ENCODE measurements around the gene GMPR2.
"Not testable (repeated sequence)": the region's sequence is repeated elsewhere in the genome, so short reads cannot be mapped to it uniquely, and the experiment has no call there.

Gene GMPR2

DNA sequence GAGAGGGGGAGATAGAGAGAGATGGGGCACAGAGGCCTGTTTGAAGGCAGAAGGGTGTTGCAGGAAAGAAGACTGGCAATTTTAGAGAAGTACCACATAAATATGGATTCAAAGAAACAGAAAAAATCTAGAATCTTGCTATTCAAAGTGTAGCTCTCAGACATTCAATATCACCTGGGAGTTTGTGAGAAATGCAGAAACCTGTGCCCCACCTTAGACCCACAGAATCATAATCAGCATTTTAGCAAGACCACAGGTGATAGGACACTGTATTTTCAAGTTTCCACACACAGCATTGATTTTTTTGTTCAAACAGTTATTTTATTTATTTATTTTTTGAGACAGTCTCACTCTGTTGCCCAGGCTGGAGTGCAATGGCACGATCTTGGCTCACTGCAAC is 3.8 kb upstream of the GMPR2 start:
- DNase-seq (ENCODE audit: low read depth in 1 of 2, low spot score in 1 of 2), result no peak

DNA sequence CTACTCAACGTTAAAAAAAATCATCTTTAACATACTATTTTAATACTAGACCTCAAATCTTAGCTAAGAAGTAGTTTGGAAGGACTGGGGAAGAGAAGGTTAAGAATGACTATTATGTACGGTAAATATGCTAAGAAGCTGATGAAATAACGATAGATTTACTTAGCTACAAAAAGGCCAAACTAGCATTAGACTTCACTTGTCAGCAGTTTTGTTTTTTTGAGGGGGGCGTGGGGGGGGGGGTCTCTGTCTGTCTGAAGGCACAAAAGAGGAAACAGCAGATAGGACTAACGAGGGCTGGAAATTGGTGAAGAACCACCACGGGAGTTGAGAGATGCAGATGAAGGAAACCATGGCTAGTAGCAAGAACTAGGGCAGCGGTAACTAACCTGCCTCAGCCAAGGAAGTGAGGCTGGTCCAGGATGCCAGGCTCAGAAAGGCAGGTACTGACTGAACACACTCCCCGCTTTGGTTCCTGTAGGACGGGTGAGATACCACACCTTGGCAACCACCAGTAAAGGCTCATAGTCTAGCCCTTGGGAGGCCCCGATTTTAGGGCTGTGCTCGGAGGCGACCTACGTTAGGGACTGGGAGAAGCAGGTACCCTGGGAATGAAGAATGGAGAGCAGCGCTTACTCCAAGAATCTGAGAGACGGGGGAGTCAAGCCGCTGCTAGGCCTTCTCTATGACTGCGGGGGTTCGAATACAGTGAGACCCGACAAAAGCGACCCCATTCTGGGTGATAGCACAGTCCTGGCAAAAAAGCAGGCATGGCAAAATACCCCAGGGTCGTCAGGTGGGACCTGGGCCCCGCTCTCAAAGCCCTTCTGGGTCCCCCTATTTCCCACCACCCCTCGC is 1.2 kb upstream of the GMPR2 start:
- no peak for DNase-seq (ENCODE audit: low read depth in 1 of 2, low spot score in 1 of 2)

DNA sequence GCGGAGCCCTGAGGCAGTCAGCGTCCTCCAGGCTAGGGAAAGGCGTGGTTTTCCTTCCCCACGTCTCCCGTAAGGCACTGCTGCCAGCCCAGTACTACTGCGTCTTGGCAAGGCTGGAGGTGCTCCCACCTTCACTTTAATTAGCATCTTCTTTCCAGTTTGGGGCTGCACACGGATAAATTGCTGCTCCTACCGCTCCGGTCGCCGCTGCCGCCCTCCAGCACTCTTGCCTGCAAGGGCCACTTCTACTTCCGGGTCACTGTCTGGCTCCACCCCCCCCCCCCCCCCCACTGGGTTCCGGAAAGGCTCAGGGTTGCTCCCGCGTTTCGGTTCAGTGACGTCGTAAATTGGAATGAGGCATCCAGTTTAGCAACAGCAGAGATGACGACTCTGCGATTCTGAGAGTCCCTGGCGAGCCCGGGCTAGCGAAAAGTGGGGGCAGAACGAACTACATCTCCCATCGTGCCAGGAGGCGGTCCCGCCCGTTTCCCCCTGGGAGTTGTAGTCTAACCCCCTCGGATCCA is 546 bp upstream of the GMPR2 start, which contains the start of gene NEDD8:
Gene NEDD8 (minus strand): TSS at position 247 of the 524 bp plus-strand sequence. CDS start 100 bp downstream, at position 147.
- peak; percentile 74 to 77 for DNase-seq (ENCODE audit: low read depth in 1 of 2, low spot score in 1 of 2)

DNA sequence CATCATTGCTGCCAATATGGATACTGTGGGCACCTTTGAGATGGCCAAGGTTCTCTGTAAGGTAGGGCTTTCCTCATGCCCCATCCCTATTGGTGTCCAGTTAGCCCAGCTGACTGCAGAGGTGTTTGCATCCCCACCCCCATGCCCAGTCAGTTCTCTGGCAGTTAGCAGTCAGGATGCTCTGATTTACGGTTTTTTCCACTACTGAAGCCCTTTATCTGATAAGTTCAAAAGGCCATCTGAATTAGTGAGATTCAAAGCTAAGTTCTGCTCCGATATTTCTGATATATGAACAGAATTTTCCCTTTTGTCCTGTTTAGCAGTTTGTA is 773 bp downstream of the GMPR2 start:
- DNase-seq (ENCODE audit: low read depth in 1 of 2, low spot score in 1 of 2), result no peak

DNA sequence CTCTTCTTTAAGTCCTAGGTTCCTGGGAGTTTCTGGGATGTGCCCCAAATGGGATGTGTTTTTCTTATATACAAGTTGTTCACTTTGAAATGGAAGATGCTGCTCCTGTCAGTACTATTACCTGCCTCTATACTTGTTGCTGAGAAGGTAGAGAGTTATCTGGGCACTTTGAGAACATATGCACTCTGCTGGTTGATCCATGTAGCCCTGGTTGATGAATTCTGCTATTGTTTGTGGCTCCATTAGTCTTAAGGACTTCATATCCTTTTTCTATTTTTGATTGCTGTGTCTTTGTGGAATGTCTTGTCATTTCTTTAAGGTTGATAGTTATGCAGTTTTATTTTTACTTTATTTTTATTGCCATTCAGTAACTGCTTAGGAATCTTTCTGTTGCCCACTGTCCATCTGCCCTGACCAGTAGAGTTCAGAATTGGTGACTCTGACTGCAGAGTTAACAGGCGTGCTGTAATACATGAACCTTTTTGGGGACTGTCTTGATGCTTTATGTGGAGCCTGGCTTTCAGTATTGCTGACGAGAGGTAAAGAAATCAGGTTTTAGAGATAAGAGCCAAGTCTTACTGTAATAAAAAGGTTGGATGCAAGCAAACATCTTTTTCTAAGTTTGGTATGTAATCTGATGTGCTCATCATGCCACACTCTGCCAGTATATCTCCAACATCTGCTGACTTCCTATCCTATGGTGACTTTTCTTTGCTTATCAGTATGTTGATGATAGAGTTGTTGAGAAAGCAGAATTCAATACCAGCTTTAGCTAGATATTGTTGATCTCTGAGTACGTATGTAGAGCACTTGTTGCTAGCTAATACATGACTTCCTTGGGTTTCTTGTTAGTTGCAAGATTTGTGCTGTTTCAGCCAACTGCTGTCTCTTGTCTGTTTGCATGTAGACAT is 1.6 kb downstream of the GMPR2 start:
- no peak for DNase-seq (ENCODE audit: low read depth in 1 of 2, low spot score in 1 of 2)

DNA sequence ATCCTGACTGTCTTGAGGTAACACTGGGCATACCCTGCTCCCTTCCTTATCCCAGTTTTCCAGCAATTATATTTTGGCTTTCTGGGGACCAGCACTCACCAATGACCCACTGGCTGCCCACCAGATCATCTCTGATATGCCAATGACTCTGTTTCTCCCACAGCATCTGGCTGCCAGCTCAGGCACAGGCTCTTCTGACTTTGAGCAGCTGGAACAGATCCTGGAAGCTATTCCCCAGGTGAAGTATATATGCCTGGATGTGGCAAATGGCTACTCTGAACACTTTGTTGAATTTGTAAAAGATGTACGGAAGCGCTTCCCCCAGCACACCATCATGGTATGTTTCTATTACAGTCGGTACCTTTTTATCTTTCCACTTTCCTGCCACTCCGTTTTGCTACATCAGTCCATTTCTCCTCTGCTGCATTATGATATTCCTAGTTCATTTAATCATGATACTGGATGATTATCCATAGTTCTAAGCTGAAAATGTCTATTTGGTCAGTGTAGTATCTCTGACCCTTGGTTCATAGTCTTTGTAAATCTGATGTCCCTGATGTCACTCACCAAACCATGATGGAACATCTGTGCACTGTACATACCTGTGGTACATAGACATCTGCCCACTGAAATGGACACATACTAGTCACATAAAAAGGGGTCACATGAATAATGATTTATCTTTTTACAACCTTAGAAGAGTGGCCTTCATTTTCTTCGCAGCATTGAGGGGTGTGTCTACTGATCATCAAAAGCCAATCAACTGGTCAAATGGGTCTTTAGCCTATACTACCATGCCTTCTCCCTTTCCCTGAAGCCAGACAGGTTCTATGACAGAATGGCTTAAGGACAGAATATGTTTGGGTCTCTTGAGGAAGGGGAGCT is 3.3 kb downstream of the GMPR2 start:
- DNase-seq (ENCODE audit: low read depth in 1 of 2, low spot score in 1 of 2), result no peak

DNA sequence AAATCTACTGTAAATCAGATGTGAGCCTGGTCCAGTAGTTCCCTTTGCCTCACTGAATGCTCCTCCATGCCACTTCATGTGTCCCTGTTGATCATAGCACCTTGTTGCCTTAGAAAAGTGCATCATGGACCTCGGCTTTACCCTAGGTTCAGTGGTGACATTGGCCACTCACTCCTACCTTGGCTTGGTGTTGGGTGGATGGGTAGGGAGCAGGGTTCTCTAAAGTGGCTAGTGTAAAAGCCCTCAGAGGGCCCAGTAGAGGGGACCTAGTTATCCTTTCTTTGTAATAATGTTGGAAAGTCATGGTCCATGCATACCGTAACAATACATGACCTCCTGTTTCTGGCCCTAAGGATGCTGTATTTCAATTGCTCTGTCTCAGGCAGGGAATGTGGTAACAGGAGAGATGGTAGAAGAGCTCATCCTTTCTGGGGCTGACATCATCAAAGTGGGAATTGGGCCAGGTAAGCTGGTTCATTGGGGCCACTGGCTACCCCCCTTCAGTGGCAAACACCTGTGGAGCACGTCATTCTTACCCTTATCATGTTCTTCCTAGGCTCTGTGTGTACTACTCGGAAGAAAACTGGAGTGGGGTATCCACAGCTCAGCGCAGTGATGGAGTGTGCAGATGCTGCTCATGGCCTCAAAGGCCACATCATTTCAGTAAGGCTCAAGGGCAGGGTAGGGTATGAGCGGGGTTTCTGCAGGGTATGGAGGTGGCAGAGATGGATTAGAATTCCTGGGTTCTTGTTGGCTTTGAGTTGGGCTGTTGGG is 4.1 kb downstream of the GMPR2 start:
- no peak for DNase-seq (ENCODE audit: low read depth in 1 of 2, low spot score in 1 of 2)

DNA sequence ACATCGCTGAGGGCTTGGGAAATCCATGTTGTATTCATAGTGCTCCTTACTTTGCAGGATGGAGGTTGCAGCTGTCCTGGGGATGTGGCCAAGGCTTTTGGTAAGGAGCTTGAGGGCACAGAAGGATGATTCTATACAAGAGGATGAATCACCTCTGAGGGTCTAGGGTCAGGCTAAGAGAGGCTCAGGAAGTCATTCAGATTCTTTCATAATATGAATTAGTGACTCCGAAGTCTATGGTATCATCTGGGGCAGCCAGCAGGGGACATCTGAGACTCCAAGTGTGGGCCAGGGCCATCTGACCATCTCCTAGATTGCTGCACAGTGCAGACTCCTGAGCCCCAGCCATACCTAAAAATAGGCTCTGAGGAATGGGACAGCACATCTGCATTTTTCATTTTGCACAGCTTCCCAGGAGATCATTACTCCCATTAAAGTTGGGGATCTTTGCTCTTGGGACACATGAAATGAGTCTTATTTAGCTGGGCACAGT is 4.8 kb downstream of the GMPR2 start:
- DNase-seq (ENCODE audit: low read depth in 1 of 2, low spot score in 1 of 2), result no peak

DNA sequence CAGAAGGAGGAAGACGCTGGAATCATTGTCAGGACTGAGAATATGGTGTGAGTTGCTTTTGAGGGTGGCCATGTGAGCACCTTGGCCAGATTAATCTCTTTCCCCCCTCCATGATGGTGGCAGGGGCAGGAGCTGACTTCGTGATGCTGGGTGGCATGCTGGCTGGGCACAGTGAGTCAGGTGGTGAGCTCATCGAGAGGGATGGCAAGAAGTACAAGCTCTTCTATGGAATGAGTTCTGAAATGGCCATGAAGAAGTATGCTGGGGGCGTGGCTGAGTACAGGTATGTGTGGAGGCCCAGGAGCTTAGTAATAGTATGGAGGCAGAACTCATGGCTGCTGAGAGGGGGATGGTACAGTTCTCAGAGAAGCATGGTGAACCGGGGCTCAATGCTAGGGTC is 5.4 kb downstream of the GMPR2 start:
- DNase-seq (ENCODE audit: low read depth in 1 of 2, low spot score in 1 of 2), result no peak

DNA sequence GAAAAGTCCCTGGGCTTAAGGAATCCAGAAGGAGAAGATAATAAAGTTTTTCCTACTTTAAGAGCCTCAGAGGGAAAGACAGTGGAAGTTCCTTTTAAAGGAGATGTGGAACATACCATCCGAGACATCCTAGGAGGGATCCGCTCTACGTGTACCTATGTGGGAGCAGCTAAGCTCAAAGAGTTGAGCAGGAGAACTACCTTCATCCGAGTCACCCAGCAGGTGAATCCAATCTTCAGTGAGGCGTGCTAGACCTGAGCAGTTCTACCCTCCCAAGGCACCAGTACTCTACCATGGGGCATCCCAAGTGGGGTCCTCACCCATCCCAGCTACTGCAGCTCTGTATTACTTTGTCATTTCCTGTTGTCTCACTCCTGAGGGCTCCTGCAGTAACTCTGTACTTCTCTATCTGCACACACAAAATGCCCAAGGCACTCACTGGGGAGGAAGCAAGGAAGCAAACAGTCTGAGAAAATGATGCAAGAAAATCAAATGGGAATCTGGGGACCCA is 5.9 kb downstream of the GMPR2 start:
- no peak for DNase-seq (ENCODE audit: low read depth in 1 of 2, low spot score in 1 of 2)

DNA sequence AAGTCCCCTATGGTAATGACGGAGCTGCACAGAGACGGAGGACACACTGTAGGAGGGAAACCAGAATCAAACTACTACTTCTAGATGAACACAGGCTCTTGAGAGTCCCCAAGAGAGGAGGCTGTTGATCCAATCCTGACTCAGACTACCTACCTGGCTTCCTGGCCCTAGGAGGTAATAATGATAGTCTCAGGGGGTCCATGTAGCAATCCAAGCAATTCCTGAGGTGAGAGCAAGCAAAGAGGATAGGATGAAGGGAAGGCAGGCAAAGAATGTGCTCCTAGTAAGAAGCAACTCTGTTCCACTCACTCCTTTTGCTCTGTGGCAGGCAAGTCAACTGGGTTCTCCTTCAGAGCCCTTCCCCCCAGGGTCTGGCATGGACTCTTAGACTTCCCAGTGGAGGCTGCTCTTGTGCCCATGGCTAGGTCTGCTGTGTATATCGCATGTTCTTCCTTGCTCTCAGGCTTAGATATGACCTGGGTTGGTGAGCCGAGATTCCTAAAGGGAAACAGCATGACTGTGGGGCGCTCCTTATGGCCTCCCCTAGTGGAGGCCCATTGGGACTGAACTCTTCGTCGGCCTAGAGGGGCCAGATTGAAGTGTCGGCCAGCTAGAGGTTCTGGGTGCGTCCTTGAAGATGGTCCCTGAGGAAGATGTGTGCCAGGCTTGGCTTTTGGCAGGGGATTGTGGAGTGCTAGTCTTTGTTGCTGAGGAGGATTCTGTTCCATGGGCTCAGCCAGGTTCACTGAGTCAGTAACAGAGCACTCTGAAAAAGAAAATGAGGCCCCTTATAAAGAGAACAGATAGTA is 7.6 kb downstream of the GMPR2 start:
- DNase-seq (ENCODE audit: low read depth in 1 of 2, low spot score in 1 of 2), result no peak

DNA sequence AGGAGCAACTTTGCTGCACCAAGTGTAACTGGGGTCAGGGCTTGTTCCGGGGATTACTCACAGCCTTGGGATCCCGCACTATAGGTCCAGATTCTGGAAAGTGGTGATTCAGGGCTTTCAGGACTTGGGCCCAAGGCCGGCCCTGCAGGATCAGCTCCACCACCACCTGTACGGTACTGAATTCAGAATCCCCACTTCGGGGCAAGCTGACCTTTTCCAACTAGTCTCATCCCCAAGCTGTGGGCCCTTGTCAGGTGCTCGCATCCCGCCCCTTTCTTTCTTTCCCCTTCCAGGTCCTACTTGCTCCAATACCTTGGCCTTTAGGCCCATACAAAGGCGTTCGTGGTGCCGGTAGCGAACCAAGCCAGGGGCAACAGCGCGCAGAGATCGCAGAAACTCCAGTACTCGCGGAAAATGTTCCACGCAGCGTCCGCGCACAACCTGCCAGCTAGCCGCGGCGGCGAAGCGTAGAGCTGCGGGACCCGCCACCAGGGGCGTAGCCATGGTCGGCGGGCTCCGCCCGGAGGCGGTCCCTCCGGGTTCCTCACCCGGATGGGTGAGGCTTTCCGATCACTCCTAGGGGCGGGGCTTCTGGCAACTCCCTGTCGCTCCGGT is 9.2 kb downstream of the GMPR2 start:
- DNase-seq (ENCODE audit: low read depth in 1 of 2, low spot score in 1 of 2), result peak in 1 of 2 donors; percentile 87

DNA sequence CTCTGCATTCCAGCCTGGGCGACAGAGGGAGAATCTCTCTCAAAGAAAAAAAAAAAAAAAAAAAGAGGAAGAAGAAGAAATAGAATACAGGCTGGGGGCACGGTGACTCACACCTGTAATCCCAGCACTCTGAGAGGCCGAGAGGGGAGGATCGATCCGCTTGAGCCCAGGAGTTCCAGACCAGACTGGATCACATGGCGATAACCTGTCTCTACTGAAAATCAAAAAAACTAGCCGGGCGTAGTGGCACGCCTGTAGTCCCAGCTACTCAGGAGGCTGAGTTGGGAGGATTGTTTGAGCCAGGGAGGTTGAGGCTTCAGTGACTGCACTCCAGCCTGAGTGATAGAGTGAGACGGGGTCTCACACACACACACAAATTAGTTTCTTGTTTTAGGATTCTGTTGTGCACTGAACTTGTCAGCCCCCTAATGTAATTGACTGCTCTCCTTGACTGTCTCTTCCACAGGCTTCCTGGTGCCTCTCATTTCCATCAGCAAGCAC is 10.7 kb downstream of the GMPR2 start:
- DNase-seq (ENCODE audit: low read depth in 1 of 2, low spot score in 1 of 2), result no peak

DNA sequence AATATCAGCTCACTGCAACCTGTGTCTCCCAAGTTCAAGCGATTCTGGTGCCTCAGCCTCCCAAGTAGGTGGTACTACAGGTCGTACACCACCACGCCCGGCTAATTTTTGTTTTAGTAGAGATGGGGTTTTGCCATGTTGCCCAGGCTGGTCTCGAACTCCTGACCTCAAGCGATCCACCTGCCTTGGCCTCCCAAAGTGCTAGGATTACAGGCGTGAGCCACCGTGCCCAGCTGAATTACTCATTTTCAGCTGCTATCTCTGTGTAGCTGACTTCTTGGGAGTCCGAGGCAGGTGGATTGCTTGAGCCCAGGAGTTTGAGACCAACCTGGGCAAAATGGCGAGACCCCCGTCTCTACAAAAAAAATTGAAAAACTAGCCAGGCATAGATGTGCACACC is 12.6 kb downstream of the GMPR2 start:
- DNase-seq (ENCODE audit: low read depth in 1 of 2, low spot score in 1 of 2), result not testable (repeated sequence)

DNA sequence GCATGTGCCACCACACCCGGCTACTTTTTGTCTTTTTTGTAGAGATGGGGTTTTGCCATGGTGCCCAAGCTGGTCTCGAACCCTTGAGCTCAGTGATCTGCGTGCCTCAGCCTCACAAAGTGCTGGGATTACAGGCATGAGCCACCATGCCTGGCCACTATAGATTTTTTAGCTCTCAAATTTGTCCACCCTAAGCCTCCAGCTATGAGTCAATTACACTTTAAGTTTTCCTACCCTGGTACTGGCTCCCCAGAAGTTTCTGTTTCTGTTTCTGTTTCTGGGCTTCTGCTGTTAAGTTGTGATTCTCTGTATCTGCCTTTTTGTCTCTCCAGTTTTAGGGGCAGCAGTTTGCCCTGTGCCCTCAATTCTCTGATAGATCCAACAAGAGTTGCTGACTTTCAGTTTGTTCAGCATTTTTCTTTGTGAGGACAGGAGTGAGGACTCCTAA is 14.1 kb downstream of the GMPR2 start:
- no peak for DNase-seq (ENCODE audit: low read depth in 1 of 2, low spot score in 1 of 2)

DNA sequence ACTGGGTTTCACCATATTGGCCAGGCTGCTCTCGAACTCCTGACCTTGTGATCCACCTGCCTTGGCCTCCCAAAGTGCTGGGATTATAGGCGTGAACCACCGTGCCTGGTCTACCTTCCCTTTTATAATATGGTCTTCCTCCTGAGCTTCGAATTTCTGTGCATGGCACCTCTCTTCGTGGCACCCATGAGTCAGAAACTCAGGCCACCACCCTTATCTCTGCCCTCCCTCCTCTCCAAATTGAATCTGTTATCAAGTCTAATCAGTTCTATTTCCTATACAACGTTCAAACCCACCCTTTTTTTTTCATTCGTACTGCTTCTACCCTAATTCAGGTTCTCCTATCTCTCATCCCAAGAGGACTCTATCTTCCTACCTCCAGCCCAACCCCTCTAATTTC is 14.7 kb downstream of the GMPR2 start:
- DNase-seq (ENCODE audit: low read depth in 1 of 2, low spot score in 1 of 2), result no peak

DNA sequence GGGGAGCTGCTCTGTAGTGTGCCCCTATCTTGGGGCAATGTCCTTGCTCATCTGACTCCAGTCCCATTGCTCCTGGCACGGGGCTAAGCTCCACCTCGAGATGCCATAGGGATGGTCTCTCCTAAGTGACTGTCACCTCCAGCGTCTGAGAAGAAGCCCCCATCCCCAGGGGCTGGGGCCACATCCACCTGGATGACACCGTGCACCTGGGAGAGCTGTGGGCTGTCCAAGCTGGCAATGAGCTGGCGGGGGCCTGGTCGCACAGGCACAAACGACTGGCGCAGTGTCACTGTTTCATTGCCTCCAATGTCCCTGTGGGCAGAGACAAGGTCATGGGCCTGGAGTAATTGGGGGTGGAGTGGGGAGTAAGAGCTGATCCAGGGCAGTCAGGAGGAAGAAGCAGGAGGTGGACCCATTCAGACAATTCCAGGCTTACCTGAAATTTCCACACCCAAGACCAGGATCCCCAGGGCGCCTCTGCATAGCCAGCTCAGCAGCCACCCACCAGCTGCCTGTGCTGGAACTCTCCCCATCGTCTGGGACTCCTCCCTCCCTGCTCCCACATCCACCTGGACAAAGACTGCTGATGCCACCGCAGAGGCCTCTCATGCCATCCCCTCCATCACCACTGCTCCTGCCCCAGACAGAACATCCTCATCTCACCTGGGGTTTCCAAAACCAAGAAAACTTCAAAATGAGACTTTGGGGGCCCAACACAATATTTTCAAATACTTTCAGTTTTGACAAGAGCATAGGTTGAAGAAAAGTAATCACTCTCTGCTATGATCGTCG is 16.7 kb downstream of the GMPR2 start:
- DNase-seq (ENCODE audit: low read depth in 1 of 2, low spot score in 1 of 2), result no peak
